K562 (cell line): ENCODE data around the gene LAMTOR5. TPM values are rescaled to one million over a fixed set of nuclear protein-coding genes. Genes with fewer than 3 reads are reported as not detected.

ENCODE experiments used
- BCOR ChIP-seq: fragments of 450-650 bp; IDR thresholded peaks from 2 replicates; pipeline ENCODE4 v1.6.1; 2016
- BRF2 ChIP-seq: IDR thresholded peaks from 3 replicates; pipeline ENCODE4 v1.6.1; 2011; ENCODE audit warnings: borderline replicate concordance, mild to moderate bottlenecking; ENCODE audit not compliant: insufficient read length, insufficient read depth
- CCAR2 ChIP-seq: fragments of 200-400 bp; formaldehyde crosslinking; IDR thresholded peaks from 2 replicates; pipeline ENCODE4 v1.6.1; 2017; ENCODE audit warnings: mild to moderate bottlenecking, low read depth, low read length
- CCNT2 ChIP-seq: IDR thresholded peaks from 2 replicates; pipeline ENCODE4 v1.6.1; 2011; ENCODE audit warnings: borderline replicate concordance, low read depth, mild to moderate bottlenecking, moderate library complexity, mixed read lengths, low read length; ENCODE audit not compliant: insufficient read length; ENCODE audit errors: extremely low read depth
- DIDO1 ChIP-seq: fragments of 450-650 bp; IDR thresholded peaks from 2 replicates; pipeline ENCODE4 v1.6.1; 2016; ENCODE audit warnings: low read depth, missing biosample characterization, missing genetic modification characterization
- E2F6 ChIP-seq, 2 experiments: IDR thresholded peaks; 2 replicates each; pipeline ENCODE4 v1.6.1; 2011; ENCODE audit warnings: borderline replicate concordance in 1 of 2, control low read depth in 1 of 2, low read depth in 1 of 2, low read length in 1 of 2, mild to moderate bottlenecking in 1 of 2, mixed read lengths in 1 of 2, moderate library complexity in 1 of 2; ENCODE audit not compliant: insufficient read depth in 1 of 2, insufficient read length in 1 of 2, poor library complexity in 1 of 2, severe bottlenecking in 1 of 2; ENCODE audit errors: extremely low read depth in 1 of 2
- ELF1 ChIP-seq: fragments of 200-800 bp; sonication (Bioruptor generic); IDR thresholded peaks from 2 replicates; pipeline ENCODE4 v1.6.1; 2016; ENCODE audit warnings: missing genetic modification characterization, missing compliant biosample characterization
- FOXJ2 ChIP-seq: fragments of 200-800 bp; sonication (Bioruptor generic); IDR thresholded peaks from 2 replicates; pipeline ENCODE4 v1.6.1; 2016; ENCODE audit warnings: missing genetic modification characterization, missing compliant biosample characterization
- HMG20A ChIP-seq: fragments of 450-650 bp; formaldehyde crosslinking; conservative IDR thresholded peaks from 2 replicates; pipeline ENCODE4 v1.4.0; 2020; ENCODE audit warnings: mild to moderate bottlenecking, mixed read lengths
- HOXB6 ChIP-seq: fragments of 250-450 bp; sonication (Bioruptor Pico); IDR thresholded peaks from 2 replicates; pipeline ENCODE4 v1.5.1; 2022; ENCODE audit warnings: mild to moderate bottlenecking, borderline replicate concordance
- NR4A1 ChIP-seq, 2 experiments: fragments of 250-450 bp in 1 of 2; fragments of 450-650 bp in 1 of 2; sonication (Bioruptor Pico) in 1 of 2; IDR thresholded peaks; 2 replicates each; pipeline versions ENCODE4 v1.4.0 to v1.6.1; 2016 to 2020; ENCODE audit warnings: mild to moderate bottlenecking in 2 of 2, missing compliant biosample characterization in 1 of 2, missing genetic modification characterization in 1 of 2, moderate library complexity in 1 of 2
- RCOR1 ChIP-seq, 2 experiments: IDR thresholded peaks; 2 replicates each; pipeline ENCODE4 v1.6.1; 2012; ENCODE audit warnings: low read depth in 2 of 2, low read length in 2 of 2, borderline replicate concordance in 1 of 2, improper control_type of control experiment in 1 of 2
- TAF7 ChIP-seq: fragments of 450-650 bp; IDR thresholded peaks from 2 replicates; pipeline ENCODE4 v1.6.1; 2016; ENCODE audit warnings: missing genetic modification characterization, missing compliant biosample characterization
- THRA ChIP-seq: fragments of 450-650 bp; IDR thresholded peaks from 2 replicates; pipeline ENCODE4 v1.6.1; 2017; ENCODE audit warnings: mild to moderate bottlenecking, moderate library complexity
- ZBTB26 ChIP-seq: fragments of 450-650 bp; formaldehyde crosslinking; IDR thresholded peaks from 2 replicates; pipeline ENCODE4 v1.4.0; 2022; ENCODE audit warnings: missing genetic modification characterization
- ZC3H8 ChIP-seq: fragments of 450-650 bp; IDR thresholded peaks from 2 replicates; pipeline ENCODE4 v1.6.1; 2017
- ZNF224 ChIP-seq: sonication (generic); formaldehyde crosslinking; IDR thresholded peaks from 2 replicates; pipeline ENCODE4 v1.8.0; 2022; ENCODE audit warnings: mild to moderate bottlenecking, missing genetic modification reagents
- polyA plus RNA-seq, 8 experiments: library from polyadenylated mRNA; depleted of rRNA in 4 of 8; stranded (reverse) in 5 of 8; unstranded in 3 of 8; fragments of >200 nt; fragmentation: Nextera tagmentation in 2 of 8; fragmentation: Illumina TruSeq in 1 of 8; extraction: Ambion mirVana in 2 of 8; extraction: Trizol in 1 of 8; gene quantifications; 2 replicates each; pipeline versions ENCODE4 v1.2.1 to v1.2.3, GENCODE V29; 2011 to 2014; ENCODE audit warnings: inconsistent platforms in 1 of 8, missing spikeins in 1 of 8
- total RNA-seq, 7 experiments: library from RNA; depleted of rRNA in 6 of 7; stranded (reverse); fragments of >200 nt in 6 of 7; fragmentation: Illumina TruSeq in 2 of 7; extraction: Trizol in 2 of 7; gene quantifications; 2 replicates each; pipeline versions ENCODE4 v1.2.1 to v1.2.3, GENCODE V29; 2011 to 2021; ENCODE audit warnings: low replicate concordance in 1 of 7
- TF ChIP-seq, protein P1 (sequence below): IDR thresholded peaks from 2 replicates; pipeline ENCODE4 v1.6.1; 2011; ENCODE audit warnings: borderline replicate concordance, low read depth, mild to moderate bottlenecking, moderate library complexity, low read length; ENCODE audit not compliant: insufficient read depth, poor library complexity, severe bottlenecking
- TF ChIP-seq, protein P2 (sequence below): sonication (generic); formaldehyde crosslinking; IDR thresholded peaks from 2 replicates; pipeline ENCODE4 v1.8.1; 2023; ENCODE audit warnings: mild to moderate bottlenecking, missing genetic modification reagents, moderate library complexity

Gene LAMTOR5
- total and polyA plus RNA-seq, 9 of the 15 experiments (the other 6 are each of a cell fraction or from before 2014, with no cell fraction given) = 118 to 712 (median 241) TPM

- TF ChIP-seq, protein P1, sequence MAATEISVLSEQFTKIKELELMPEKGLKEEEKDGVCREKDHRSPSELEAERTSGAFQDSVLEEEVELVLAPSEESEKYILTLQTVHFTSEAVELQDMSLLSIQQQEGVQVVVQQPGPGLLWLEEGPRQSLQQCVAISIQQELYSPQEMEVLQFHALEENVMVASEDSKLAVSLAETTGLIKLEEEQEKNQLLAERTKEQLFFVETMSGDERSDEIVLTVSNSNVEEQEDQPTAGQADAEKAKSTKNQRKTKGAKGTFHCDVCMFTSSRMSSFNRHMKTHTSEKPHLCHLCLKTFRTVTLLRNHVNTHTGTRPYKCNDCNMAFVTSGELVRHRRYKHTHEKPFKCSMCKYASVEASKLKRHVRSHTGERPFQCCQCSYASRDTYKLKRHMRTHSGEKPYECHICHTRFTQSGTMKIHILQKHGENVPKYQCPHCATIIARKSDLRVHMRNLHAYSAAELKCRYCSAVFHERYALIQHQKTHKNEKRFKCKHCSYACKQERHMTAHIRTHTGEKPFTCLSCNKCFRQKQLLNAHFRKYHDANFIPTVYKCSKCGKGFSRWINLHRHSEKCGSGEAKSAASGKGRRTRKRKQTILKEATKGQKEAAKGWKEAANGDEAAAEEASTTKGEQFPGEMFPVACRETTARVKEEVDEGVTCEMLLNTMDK = no peak
- peak; percentile 70 for TF ChIP-seq ELF1
- no peak for TF ChIP-seq THRA
- no peak for TF ChIP-seq BRF2
- TF ChIP-seq HMG20A = peak; percentile 83; the same call in 1 of the 2 replicates
- no peak for TF ChIP-seq ZBTB26 (CRISPR knock-in tag)
- no peak for TF ChIP-seq NR4A1 (CRISPR knock-in tag; IDR thresholded peaks at IDR 0.05)
- 0 out of 2 replicates have a peak, but pooled peaks have one; percentile 42 for TF ChIP-seq NR4A1 (tag; IDR thresholded peaks at IDR 0.05)
- TF ChIP-seq CCAR2 = no peak
- no peak for TF ChIP-seq CCNT2
- no peak for TF ChIP-seq ZC3H8
- no peak for TF ChIP-seq ZNF224 (CRISPR knock-in tag)
- peak; percentile 22 to 98; a peak in 3 of 4 replicates for TF ChIP-seq RCOR1 (IDR thresholded peaks at IDR 0.05; ENCODE audit: borderline replicate concordance in 1 of 2, low read depth in 2 of 2, low read length in 2 of 2)
- no peak for TF ChIP-seq TAF7 (tag)
- TF ChIP-seq DIDO1 (tag) = no peak
- no peak for TF ChIP-seq E2F6 (IDR thresholded peaks at IDR 0.05; ENCODE audit: borderline replicate concordance in 1 of 2, extremely low read depth in 1 of 2, insufficient read depth in 1 of 2, insufficient read length in 1 of 2, low read depth in 1 of 2, low read length in 1 of 2, poor library complexity in 1 of 2, severe bottlenecking in 1 of 2)
- peak; percentile 19; the same call in 1 of the 2 replicates for TF ChIP-seq BCOR
- peak; percentile 78 for TF ChIP-seq FOXJ2 (tag)
- TF ChIP-seq HOXB6 (CRISPR knock-in tag) = no peak
- TF ChIP-seq, protein P2, sequence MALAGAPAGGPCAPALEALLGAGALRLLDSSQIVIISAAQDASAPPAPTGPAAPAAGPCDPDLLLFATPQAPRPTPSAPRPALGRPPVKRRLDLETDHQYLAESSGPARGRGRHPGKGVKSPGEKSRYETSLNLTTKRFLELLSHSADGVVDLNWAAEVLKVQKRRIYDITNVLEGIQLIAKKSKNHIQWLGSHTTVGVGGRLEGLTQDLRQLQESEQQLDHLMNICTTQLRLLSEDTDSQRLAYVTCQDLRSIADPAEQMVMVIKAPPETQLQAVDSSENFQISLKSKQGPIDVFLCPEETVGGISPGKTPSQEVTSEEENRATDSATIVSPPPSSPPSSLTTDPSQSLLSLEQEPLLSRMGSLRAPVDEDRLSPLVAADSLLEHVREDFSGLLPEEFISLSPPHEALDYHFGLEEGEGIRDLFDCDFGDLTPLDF = no peak
Observed at GRCh38 chr1:110438893-110439292, 31.4 kb upstream of the LAMTOR5 start (continued).
